K562 (cell line): ENCODE results near the gene KNTC1. TPM values are rescaled to one million over a fixed set of nuclear protein-coding genes. Genes with fewer than 3 reads are reported as not detected.

Source experiments
- CBFA2T3 ChIP-seq: fragments of 450-650 bp; IDR thresholded peaks from 2 replicates; pipeline ENCODE4 v1.6.1; 2017
- CHD2 ChIP-seq: IDR thresholded peaks from 2 replicates; pipeline ENCODE4 v1.6.1; 2011; ENCODE audit warnings: low read depth, low read length
- CREM ChIP-seq: IDR thresholded peaks from 2 replicates; pipeline ENCODE4 v1.6.1; 2014; ENCODE audit warnings: antibody characterized with exemption, low read depth
- DACH1 ChIP-seq: fragments of 450-650 bp; IDR thresholded peaks from 2 replicates; pipeline ENCODE4 v1.6.1; 2018; ENCODE audit not compliant: partially characterized antibody
- ESRRA ChIP-seq: fragments of 450-650 bp; IDR thresholded peaks from 2 replicates; pipeline ENCODE4 v1.6.1; 2014; ENCODE audit warnings: low read depth, mild to moderate bottlenecking, moderate library complexity, borderline replicate concordance
- ETV5 ChIP-seq: sonication (generic); formaldehyde crosslinking; IDR thresholded peaks from 2 replicates; pipeline ENCODE4 v1.4.0; 2020; ENCODE audit warnings: low read depth, mild to moderate bottlenecking, missing genetic modification reagents
- FOSL1 ChIP-seq: fragments of 200-800 bp; sonication (Bioruptor generic); conservative IDR thresholded peaks from 2 replicates; pipeline ENCODE4 v1.6.1; 2016; ENCODE audit warnings: missing genetic modification characterization, missing compliant biosample characterization
- GABPB1 ChIP-seq: sonication (generic); formaldehyde crosslinking; IDR thresholded peaks from 2 replicates; pipeline ENCODE4 v1.8.0; 2022; ENCODE audit warnings: mild to moderate bottlenecking, missing genetic modification reagents
- HDAC2 ChIP-seq: fragments of 450-650 bp; IDR thresholded peaks from 2 replicates; pipeline ENCODE4 v1.6.1; 2016; ENCODE audit warnings: mild to moderate bottlenecking
- KDM1A ChIP-seq, 2 experiments: fragments of 450-650 bp; IDR thresholded peaks; 2 replicates each; pipeline ENCODE4 v1.6.1; 2016; ENCODE audit warnings: mild to moderate bottlenecking in 2 of 2
- MCM7 ChIP-seq, 2 experiments: fragments of 450-650 bp; IDR thresholded peaks; 2 replicates each; pipeline ENCODE4 v1.6.1; 2016 to 2018
- SMAD4 ChIP-seq: fragments of 250-450 bp; sonication (Bioruptor Pico); conservative IDR thresholded peaks from 2 replicates; pipeline ENCODE4 v1.8.0; 2021; ENCODE audit warnings: inconsistent platforms, mild to moderate bottlenecking, moderate library complexity
- TEAD4 ChIP-seq, 2 experiments: sonication (generic) in 1 of 2; formaldehyde crosslinking in 1 of 2; IDR thresholded peaks; 2 replicates each; pipeline versions ENCODE4 v1.6.1 to v1.8.0; 2012 to 2022; ENCODE audit warnings: borderline replicate concordance in 1 of 2, inconsistent platforms in 1 of 2, low read length in 1 of 2, mild to moderate bottlenecking in 1 of 2, missing genetic modification reagents in 1 of 2
- ZNF12 ChIP-seq: sonication (generic); formaldehyde crosslinking; IDR thresholded peaks from 2 replicates; pipeline ENCODE4 v1.4.0; 2020; ENCODE audit warnings: mild to moderate bottlenecking, missing genetic modification reagents
- ZNF347 ChIP-seq: fragments of 450-650 bp; formaldehyde crosslinking; IDR thresholded peaks from 2 replicates; pipeline ENCODE4 v1.4.0; 2020; ENCODE audit warnings: low read depth, mild to moderate bottlenecking, moderate library complexity
- polyA plus RNA-seq, 8 experiments: library from polyadenylated mRNA; depleted of rRNA in 4 of 8; stranded (reverse) in 5 of 8; unstranded in 3 of 8; fragments of >200 nt; fragmentation: Nextera tagmentation in 2 of 8; fragmentation: Illumina TruSeq in 1 of 8; extraction: Ambion mirVana in 2 of 8; extraction: Trizol in 1 of 8; gene quantifications; 2 replicates each; pipeline versions ENCODE4 v1.2.1 to v1.2.3, GENCODE V29; 2011 to 2014; ENCODE audit warnings: inconsistent platforms in 1 of 8, missing spikeins in 1 of 8
- total RNA-seq, 7 experiments: library from RNA; depleted of rRNA in 6 of 7; stranded (reverse); fragments of >200 nt in 6 of 7; fragmentation: Illumina TruSeq in 2 of 7; extraction: Trizol in 2 of 7; gene quantifications; 2 replicates each; pipeline versions ENCODE4 v1.2.1 to v1.2.3, GENCODE V29; 2011 to 2021; ENCODE audit warnings: low replicate concordance in 1 of 7
- TF ChIP-seq, protein P1 (sequence below): IDR thresholded peaks from 2 replicates; pipeline ENCODE4 v1.6.1; 2016; ENCODE audit warnings: missing genetic modification characterization, missing compliant biosample characterization
- TF ChIP-seq, protein P2 (sequence below), 3 experiments: fragments of 200-800 bp in 1 of 3; fragments of 250-450 bp in 1 of 3; fragments of 450-650 bp in 1 of 3; sonication (Bioruptor Pico) in 1 of 3; sonication (Bioruptor generic) in 1 of 3; formaldehyde crosslinking in 1 of 3; IDR thresholded peaks; 2 replicates each; pipeline versions ENCODE4 v1.6.1 to v1.8.0; 2016 to 2022; ENCODE audit warnings: mild to moderate bottlenecking in 2 of 3, missing genetic modification characterization in 2 of 3, missing compliant biosample characterization in 1 of 3, moderate library complexity in 1 of 3
- TF ChIP-seq, protein P3 (sequence below): sonication (generic); formaldehyde crosslinking; IDR thresholded peaks from 2 replicates; pipeline ENCODE4 v1.8.0; 2022; ENCODE audit warnings: missing genetic modification reagents, mild to moderate bottlenecking, moderate library complexity, borderline replicate concordance
- TF ChIP-seq, protein P4 (sequence below), 2 experiments: fragments of 450-650 bp in 1 of 2; sonication (generic) in 1 of 2; formaldehyde crosslinking in 1 of 2; IDR thresholded peaks in 1 of 2; conservative IDR thresholded peaks in 1 of 2; 2 replicates each; pipeline versions ENCODE4 v1.6.1 to v1.8.1; 2016 to 2023; ENCODE audit warnings: mild to moderate bottlenecking in 2 of 2, moderate library complexity in 2 of 2, inconsistent platforms in 1 of 2, missing genetic modification reagents in 1 of 2
- TF ChIP-seq, protein P5 (sequence below): sonication (generic); formaldehyde crosslinking; IDR thresholded peaks from 2 replicates; pipeline ENCODE4 v1.8.0; 2022; ENCODE audit warnings: mild to moderate bottlenecking, missing genetic modification reagents

The KNTC1 gene
- total and polyA plus RNA-seq, 9 of the 15 experiments (the other 6 are each of a cell fraction or from before 2014, with no cell fraction given): 38.9 to 135 (median 99.6) TPM

DNA sequence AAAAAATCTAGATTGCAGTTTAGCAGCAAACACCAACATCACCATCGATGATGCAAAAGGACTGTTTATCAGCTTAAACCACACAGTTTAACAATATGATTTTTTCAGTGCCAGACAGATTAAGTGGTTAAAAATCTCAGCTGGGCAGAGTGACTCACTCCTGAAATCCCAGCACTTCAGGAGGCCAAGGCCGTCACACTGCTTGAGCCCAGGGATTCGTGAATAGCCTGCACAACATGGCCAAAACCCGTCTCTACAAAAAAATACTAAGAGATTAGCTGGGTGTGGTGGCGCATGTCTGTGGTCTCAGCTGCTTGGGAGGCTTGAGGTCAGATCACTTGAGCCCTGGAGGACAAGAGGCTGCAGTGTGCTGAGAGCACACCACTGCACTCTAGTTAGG is 9.2 kb upstream of the KNTC1 start (continued):
- TF ChIP-seq, protein P1, sequence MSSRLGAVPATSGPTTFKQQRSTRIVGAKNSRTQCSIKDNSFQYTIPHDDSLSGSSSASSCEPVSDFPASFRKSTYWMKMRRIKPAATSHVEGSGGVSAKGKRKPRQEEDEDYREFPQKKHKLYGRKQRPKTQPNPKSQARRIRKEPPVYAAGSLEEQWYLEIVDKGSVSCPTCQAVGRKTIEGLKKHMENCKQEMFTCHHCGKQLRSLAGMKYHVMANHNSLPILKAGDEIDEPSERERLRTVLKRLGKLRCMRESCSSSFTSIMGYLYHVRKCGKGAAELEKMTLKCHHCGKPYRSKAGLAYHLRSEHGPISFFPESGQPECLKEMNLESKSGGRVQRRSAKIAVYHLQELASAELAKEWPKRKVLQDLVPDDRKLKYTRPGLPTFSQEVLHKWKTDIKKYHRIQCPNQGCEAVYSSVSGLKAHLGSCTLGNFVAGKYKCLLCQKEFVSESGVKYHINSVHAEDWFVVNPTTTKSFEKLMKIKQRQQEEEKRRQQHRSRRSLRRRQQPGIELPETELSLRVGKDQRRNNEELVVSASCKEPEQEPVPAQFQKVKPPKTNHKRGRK (tag): no peak
- peak; percentile 40; the same call in 1 of the 2 replicates for TF ChIP-seq SMAD4
- TF ChIP-seq ZNF347 (CRISPR knock-in tag): no peak
- TF ChIP-seq, protein P2, sequence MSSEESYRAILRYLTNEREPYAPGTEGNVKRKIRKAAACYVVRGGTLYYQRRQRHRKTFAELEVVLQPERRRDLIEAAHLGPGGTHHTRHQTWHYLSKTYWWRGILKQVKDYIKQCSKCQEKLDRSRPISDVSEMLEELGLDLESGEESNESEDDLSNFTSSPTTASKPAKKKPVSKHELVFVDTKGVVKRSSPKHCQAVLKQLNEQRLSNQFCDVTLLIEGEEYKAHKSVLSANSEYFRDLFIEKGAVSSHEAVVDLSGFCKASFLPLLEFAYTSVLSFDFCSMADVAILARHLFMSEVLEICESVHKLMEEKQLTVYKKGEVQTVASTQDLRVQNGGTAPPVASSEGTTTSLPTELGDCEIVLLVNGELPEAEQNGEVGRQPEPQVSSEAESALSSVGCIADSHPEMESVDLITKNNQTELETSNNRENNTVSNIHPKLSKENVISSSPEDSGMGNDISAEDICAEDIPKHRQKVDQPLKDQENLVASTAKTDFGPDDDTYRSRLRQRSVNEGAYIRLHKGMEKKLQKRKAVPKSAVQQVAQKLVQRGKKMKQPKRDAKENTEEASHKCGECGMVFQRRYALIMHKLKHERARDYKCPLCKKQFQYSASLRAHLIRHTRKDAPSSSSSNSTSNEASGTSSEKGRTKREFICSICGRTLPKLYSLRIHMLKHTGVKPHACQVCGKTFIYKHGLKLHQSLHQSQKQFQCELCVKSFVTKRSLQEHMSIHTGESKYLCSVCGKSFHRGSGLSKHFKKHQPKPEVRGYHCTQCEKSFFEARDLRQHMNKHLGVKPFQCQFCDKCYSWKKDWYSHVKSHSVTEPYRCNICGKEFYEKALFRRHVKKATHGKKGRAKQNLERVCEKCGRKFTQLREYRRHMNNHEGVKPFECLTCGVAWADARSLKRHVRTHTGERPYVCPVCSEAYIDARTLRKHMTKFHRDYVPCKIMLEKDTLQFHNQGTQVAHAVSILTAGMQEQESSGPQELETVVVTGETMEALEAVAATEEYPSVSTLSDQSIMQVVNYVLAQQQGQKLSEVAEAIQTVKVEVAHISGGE (CRISPR knock-in tag; IDR thresholded peaks at IDR 0.05): 0 out of 6 replicates have a peak, but pooled peaks of 1 of the 3 experiments have one; percentile 46
- TF ChIP-seq MCM7 (IDR thresholded peaks at IDR 0.05): no peak
- peak; percentile 8; the same call in 1 of the 2 replicates for TF ChIP-seq CREM
- peak; percentile 56 for TF ChIP-seq TEAD4 (IDR thresholded peaks at IDR 0.05; ENCODE audit: low read length)
- no peak for TF ChIP-seq TEAD4 (CRISPR knock-in tag; IDR thresholded peaks at IDR 0.05; ENCODE audit: borderline replicate concordance)
- TF ChIP-seq, protein P3, sequence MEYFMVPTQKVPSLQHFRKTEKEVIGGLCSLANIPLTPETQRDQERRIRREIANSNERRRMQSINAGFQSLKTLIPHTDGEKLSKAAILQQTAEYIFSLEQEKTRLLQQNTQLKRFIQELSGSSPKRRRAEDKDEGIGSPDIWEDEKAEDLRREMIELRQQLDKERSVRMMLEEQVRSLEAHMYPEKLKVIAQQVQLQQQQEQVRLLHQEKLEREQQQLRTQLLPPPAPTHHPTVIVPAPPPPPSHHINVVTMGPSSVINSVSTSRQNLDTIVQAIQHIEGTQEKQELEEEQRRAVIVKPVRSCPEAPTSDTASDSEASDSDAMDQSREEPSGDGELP: peak; percentile 51; the same call in 1 of the 2 replicates
- TF ChIP-seq GABPB1 (CRISPR knock-in tag): 0 out of 2 replicates have a peak, but pooled peaks have one; percentile 24
- peak; percentile 99 to 100 for TF ChIP-seq KDM1A (IDR thresholded peaks at IDR 0.05)
- no peak for TF ChIP-seq ZNF12 (CRISPR knock-in tag)
- TF ChIP-seq FOSL1: peak; percentile 89
- no peak for TF ChIP-seq ETV5
- no peak for TF ChIP-seq CHD2
- no peak for TF ChIP-seq DACH1
- TF ChIP-seq CBFA2T3: peak; percentile 75
- TF ChIP-seq ESRRA: peak; percentile 16; the same call in 1 of the 2 replicates
- TF ChIP-seq, protein P4, sequence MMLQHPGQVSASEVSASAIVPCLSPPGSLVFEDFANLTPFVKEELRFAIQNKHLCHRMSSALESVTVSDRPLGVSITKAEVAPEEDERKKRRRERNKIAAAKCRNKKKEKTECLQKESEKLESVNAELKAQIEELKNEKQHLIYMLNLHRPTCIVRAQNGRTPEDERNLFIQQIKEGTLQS (IDR thresholded peaks at IDR 0.05): peak; percentile 80
- TF ChIP-seq, protein P4 (CRISPR knock-in tag; conservative IDR thresholded peaks at IDR 0.05): 0 out of 2 replicates have a peak, but pooled peaks have one; percentile 57
- TF ChIP-seq, protein P5, sequence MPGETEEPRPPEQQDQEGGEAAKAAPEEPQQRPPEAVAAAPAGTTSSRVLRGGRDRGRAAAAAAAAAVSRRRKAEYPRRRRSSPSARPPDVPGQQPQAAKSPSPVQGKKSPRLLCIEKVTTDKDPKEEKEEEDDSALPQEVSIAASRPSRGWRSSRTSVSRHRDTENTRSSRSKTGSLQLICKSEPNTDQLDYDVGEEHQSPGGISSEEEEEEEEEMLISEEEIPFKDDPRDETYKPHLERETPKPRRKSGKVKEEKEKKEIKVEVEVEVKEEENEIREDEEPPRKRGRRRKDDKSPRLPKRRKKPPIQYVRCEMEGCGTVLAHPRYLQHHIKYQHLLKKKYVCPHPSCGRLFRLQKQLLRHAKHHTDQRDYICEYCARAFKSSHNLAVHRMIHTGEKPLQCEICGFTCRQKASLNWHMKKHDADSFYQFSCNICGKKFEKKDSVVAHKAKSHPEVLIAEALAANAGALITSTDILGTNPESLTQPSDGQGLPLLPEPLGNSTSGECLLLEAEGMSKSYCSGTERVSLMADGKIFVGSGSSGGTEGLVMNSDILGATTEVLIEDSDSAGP (CRISPR knock-in tag): no peak
- TF ChIP-seq HDAC2: peak; percentile 97
